HG03095 (cell line): ENCODE measurements around the gene IRAK1BP1.
"Not testable (repeated sequence)": the region's sequence is repeated elsewhere in the genome, so short reads cannot be mapped to it uniquely, and the experiment has no call there.

ENCODE experiments used
- ATAC-seq: cut with Tn5 transposase; IDR thresholded peaks from one replicate; pipeline ENCODE4 v1.9.1; 2021; ENCODE audit warnings: moderate library complexity; ENCODE audit not compliant: unreplicated experiment

IRAK1BP1 gene, protein sequence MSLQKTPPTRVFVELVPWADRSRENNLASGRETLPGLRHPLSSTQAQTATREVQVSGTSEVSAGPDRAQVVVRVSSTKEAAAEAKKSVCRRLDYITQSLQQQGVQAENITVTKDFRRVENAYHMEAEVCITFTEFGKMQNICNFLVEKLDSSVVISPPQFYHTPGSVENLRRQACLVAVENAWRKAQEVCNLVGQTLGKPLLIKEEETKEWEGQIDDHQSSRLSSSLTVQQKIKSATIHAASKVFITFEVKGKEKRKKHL

DNA sequence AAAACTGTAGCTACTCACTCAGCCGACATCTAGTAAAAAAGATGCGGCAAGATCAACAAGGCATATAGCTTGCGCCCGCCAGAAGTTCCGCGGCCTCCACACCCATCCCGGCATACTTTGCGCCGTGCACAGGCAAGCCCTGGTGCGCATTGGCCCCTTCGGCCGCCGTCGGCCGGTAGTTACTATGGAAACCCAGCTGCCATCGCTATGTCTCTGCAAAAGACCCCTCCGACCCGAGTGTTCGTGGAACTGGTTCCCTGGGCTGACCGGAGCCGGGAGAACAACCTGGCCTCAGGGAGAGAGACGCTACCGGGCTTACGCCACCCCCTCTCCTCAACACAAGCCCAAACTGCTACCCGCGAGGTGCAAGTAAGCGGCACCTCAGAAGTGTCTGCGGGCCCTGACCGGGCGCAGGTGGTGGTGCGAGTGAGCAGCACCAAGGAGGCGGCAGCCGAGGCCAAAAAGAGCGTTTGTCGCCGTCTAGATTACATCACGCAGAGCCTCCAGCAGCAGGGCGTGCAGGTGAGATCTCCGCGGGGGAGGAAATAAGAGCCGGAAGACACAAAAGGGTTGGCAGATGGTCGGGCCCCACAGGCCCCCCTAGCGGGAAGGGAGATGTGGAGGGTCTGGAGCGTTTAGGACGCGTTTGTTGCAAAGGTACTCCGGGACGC lies at the start of gene IRAK1BP1:
Gene IRAK1BP1 (plus strand): TSS at position 182 of the 671 bp plus-strand sequence. CDS start 26 bp downstream, at position 208.
- peak; percentile 98 for ATAC-seq

DNA sequence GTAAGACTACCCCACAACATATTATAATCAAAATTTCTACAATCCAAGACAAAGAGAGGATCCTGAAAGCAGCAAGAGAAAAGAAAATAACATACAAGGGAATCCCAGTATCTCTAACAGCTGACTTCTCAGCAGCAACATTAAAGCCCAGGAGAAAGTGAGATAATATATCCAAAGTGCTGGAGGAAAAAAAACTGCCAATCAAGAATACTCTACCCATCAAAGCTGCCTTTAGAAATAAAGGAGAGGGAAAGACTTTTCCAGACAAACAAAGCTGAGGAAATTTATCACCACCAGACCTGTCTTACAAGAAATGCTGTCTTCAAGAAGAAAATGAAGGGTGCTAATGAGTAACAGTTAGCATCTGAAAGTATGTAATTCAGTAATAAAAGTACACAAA lies 43.3 kb upstream of the IRAK1BP1 start:
- ATAC-seq = no peak

DNA sequence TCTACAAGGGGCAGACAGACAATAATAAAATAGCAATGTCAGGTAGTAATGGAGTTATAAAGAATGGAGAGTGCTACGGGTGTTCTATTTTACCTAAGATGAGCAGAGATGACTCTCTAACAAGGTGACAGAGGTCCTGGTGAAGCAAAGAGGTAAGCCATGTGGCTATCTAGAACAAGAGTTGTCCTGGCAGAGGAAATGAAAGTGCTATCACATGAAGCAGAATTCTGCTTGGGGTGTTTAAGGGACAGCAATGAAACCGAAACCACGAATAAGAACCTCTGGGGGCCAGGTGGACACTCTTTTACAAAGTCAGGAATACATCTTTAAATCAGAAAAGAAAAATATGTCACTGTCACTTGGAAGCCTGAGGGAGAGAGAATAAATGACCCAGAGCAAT lies 37.9 kb upstream of the IRAK1BP1 start:
- no peak for ATAC-seq

DNA sequence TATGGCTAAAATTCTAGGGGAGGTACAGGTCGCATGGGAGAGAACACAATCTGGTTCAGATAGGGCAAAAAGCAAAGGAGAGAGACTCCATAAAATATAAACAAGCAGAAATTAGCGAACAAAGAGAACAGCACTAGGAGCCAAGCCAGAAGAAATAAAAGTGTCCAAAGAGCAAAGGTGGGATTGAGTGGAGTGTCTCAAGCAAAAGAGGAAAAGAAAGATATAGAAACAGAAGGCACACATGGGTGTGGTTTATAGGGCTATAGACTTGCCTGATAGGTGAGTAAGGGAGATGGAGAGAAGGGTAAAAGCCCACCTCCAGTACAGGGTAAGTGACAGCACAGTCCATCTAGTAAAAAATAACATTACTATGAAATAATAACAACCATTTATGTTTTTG lies 36.5 kb upstream of the IRAK1BP1 start:
- no peak for ATAC-seq

DNA sequence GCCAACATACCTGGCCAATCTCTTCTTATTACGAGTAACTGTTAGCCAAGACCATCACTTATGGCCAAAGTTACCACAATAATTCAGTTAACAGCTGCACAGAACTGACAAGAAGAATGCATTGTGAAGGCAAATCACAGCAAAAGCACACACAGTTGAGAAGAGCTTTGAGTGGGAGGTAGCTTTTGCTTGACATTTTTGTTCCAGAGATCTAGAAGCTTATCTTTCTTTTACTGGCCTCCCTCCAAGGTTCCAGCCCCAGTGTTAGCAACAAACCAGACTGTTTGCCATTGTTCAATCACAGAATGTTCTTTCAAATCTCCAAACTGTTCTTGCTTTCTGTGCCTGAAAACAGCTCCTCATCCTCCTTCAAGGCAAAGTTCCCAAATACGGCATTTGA lies 35.9 kb upstream of the IRAK1BP1 start:
- ATAC-seq = no peak

DNA sequence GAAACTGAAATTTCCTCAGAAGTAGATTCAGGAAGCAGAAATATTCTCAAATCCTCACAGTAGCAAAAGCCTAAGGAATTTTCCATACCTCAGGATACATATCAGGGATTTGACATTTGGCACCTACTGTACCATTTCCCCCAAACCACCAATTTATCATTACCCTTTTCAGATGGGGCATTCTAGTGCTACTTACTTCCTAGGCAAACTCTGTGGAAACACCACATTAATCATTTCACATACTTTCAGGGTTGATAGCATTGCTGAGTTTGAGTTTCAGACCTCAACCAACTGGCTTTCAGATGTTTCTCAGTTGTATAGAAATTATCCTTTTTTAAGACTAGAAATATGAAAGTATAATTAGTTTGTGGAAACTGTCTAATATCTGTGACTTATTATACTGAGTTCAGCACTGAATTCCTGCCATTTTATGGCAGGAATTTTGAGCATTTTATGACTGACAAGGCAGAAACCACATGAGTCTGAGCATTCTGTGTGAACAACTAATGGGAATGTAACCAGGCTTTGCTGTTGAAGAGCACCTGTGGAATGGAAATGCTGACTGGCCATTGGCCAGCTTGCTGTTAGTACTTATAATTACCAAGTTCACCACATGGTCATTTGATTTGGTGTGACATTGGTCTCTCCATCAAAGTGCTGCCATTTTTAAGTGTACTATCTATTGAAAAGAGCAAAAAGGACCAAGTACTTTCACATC lies 35.1 kb upstream of the IRAK1BP1 start:
- no peak for ATAC-seq

DNA sequence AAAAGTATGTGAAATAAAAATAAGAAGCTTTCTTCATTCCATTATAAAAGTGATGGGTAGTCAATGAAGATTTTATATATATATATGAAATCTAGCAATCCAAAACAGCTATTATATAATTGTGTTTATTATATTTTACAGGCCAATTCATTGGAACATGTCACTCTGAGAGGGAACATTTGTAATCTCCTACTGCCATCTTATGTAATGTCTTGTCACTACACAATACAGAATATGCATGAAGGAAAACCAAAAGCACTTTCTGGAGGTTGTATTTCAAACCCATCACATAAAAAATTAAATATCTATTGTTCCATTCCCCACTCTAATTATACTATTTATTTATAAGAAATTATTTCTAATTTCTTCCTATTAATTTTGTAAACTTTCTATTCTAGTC lies 31.5 kb upstream of the IRAK1BP1 start:
- ATAC-seq = no peak

DNA sequence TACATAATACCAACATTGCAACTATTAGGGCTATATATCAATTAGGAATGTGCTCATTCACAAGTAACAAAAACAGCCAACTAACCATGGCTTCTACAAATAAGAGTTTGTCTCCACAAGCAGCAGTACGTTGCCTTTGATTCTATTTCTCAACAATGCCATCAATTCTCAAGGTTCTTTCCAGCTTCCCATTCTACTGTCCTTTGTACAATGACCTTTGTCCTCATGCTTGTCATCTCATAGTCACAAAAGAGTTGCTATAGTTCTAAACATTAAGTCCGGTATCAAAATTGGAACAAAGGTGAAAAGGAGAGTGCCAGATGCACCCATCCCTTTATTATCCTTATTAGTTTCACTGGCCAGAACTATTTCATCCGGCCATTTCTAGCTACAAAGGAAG lies 30.8 kb upstream of the IRAK1BP1 start:
- ATAC-seq = no peak

DNA sequence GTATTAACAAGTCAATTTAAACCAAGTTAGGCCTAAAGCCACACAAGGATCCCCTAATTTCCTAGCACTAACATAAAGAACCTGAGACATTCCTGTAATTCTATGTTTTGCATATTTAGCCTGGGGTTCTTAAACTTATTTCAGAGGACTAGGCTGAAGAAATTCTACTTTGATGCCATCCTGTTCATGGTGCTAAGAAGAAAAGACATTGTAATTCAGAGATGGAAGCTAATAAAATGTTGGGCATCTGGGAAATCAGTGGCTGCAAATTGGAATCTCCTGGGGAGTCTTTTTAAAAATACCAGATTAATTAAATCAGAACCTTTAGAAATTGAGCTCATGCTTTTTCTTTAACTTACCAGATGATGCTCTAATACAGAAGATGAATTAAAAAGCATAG lies 26.2 kb upstream of the IRAK1BP1 start:
- ATAC-seq = no peak

DNA sequence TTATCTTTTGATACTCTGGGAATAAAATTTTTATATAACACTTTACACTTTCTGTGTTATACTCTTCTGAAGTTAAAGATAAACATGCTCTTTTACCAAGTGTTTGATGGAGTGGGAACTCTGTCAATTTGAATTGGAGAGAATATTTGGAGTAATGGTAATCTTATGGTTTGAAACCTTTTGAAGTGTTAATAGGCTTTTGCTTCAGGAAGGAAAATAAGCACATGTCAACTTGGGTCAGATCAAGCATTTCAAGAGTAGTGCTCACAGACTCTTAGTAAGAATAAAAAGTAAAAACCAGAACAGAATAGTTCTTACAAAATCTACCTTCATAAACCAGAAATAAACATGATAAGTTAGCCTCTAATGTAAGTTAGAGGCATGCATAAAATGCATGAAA lies 24.4 kb upstream of the IRAK1BP1 start:
- ATAC-seq = no peak

DNA sequence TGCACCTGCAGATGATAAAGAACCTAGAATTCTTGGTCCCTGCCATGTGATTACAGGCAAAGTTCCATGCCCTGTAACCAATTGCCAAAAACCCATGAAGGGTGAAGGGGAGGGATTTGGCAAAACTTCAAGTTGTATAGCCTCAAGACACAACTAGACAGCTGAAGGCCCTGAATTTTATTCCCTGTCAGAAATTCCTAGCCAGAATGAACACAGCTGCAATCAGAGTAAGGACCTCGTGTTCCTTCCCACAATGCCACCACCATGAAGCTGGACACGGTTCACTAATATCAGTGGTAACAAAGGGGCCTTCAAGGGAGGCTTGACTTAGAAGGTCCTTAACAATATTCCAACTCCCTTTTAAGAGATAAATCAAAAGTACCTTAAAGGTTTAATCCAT lies 22.5 kb upstream of the IRAK1BP1 start:
- ATAC-seq = no peak

DNA sequence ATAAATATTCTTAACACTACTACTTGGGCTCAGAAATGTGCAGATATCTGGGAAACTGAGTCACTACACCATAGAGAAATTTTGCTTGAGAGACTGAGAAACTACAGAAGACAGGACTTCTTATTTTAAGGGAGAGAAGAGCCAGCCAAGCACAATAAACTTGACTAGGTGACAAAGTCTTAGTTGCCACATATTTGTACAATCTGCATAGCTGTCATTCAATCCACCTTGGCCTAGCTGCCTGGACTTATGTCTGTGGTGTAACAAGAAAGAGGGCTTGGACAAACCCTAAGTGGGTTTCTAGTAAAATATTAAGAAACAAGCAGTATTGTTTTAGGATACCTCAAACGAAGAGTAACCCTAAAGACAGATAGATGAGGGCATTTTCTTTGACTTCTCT lies 21.8 kb upstream of the IRAK1BP1 start:
- no peak for ATAC-seq

DNA sequence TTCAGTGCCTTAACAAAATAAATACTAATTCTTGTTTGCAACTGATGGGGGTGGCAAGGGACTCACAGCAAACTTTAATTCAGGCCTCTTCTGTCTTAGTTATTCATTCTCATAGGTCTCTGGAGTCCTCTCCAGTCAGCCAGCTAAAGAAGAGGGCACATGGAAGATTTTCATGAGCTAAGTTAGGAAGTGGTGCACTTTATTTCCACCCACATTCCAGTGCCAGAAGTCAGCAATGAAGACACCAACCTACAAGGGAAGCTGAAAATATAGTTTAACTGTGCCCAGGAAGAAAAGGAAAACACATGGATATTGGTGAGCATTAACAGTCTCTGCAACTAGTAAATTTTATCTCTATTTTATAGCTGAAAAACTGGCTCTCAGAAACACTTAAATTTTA lies 16.7 kb upstream of the IRAK1BP1 start:
- no peak for ATAC-seq

DNA sequence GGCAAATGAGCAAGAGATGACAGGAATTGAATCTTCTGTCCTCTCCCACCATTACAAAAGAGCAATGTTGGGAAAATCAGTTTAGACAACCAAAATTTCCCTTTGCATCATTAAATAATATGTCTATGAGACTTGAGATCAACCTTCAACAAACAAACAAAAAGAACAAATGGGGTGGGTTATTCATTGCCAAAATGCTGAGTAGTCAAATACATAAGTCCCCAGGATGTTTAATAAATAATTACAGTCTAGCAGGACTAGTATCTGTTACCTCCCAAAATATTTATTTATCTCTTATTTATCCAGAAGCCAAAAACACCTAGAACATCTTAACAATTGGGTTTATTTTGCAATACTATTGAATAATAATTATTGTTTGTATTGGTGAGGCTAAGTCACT lies 16.2 kb upstream of the IRAK1BP1 start:
- no peak for ATAC-seq

DNA sequence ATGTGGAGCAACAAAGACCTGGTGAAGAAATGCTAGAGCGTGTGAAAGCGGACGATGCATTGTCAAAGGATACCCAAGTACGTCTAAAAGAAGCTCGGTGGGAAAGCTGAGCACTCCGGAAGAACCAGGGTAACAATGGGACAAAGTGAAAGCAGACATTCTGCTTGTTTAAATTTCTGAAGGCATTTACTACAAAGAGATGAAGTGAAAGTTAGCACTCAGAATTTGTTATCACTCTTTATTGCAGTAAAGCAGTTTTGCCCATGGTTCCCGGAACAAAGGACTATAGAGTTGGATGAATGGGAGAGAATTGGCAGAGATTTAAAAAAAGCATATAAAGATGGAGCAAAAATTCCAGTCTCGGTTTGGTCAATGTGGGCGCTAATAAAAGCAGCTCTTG lies 12.8 kb upstream of the IRAK1BP1 start:
- ATAC-seq = no peak

DNA sequence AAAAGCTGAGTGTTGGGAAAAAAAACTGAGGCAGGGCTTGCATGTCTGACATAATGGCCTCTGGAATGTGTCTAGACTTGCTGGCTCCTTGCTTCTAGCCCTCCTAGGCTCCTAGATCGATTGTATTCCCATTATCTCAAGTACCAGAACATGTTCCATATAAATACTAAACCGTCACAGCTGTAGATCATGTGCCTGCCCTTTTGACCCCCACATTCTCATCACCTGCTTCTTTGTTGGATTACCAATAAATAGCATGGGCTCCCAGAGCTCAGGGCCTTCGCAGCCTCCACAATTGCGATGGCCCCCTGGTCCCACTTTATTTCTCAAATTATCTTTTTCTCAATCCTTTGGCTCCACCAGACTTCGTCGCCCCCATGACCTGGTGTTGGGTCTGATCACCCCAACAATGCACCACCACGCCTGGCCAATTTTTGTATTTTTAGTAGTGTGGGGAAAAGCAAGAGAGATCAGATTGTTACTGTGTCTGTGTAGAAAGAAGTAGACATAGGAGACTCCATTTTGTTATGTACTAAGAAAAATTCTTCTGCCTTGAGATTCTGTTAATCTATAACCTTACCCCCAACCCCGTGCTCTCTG lies 8.9 kb upstream of the IRAK1BP1 start:
- ATAC-seq = not testable (repeated sequence)

DNA sequence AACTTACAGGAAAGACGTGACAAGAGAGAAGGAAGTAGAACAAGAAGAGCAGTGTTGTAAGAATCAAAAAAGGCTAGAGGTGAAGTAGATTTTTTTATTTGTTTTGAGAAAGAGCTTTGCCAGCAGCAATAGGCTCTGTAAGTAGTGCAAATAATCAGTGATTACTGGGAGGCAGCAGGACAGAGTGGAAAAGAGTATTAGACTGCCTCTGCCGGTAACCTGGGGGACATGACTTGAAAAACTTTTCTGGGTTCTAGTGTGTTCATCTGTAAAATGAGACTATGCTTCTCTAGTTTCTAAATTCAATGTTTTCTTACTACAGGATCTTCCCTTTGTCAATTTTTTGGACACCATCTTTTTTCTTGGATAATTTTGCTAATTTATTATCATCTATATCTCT lies 5.8 kb upstream of the IRAK1BP1 start:
- no peak for ATAC-seq

DNA sequence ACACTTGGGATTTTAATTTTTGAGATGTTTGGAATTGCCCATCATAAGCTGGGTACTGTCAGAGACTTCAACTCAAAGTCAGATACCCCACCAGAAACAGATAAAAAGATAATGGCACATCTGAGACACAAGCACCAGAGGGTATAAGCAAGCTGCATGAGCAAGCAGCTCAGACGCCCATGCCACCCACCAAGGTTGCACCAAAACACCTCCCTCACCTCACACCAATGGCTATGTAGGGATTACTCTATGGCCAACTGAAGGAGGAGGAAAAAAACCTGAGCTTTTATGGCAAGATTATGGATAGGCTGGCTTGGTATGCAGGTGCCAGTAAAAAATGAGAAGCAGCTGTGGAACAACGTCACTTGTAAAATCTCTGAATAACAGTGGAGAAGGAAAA lies 3.8 kb upstream of the IRAK1BP1 start:
- no peak for ATAC-seq

DNA sequence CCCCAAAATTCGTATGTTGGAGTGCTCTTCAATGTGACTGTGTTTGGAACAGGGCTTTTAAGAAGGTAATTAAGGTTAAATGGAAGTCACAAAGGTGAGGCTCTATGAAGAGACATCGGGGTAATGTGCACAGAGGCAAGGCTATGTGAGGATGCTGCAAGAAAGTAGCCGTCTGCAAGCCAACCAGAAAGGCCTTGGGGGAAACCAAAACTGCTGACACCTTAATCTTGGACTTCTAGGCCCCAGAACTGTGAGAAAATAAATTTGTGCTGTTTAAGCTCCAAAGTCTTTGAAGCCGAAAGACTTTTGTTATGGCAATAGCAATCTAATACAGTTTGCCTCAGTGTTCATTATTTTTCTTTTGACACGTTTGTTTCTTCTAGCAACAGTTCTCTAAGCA lies 2.4 kb upstream of the IRAK1BP1 start:
- no peak for ATAC-seq

DNA sequence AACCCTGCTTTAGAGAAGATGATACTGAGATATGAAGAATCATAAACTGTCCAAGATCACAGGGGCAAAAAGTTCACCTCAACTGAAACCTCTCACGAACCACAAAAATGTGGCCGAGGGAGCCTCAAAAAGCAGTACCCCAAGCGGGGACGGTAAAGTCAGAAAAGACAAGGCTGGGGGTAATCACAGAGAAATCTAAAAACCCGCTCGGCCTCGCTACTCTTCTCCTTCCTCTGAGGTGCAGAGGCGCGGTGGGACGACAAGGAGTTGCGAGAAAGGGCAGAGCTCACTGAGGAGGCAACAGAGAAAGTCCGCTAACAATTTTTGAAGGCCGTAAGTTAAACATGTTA lies 356 bp upstream of the IRAK1BP1 start:
- ATAC-seq = peak; percentile 39

DNA sequence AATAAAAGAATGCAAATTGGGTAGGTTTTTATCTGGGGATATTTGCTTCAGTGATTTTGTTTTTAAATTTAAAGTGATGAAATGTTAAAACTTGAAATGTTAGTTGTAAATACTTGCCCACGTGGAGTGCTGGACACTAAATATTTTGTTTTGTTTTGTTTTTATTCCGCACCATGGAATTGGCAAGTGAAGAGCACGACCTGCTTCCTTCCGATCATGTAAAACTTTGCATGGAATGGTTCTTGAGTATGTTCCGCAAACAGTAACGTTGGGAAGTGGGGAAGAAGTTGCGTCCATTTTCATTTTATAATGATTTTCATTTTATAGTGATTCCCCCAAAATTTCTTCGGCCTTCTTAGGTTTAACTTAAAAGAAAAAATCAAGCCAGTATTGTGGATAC lies 765 bp downstream of the IRAK1BP1 start:
- no peak for ATAC-seq

DNA sequence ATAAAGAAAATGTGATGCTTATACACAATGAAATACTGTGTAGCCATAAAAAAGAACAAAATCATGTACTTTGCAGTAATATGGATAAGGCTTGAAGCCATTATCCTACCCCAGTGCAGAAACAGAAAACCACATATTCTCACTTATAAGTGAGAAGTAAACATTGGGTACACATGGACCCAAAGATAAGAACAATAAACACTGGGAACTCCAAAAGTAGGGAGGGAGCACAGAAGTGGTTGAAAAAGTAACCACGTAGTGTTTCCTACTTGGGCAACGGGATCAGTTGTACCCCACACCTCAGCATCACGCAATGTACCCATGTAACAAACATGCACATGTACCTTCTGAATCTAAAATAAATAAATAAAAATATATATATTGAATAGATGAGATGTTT lies 8.2 kb downstream of the IRAK1BP1 start:
- no peak for ATAC-seq
